Ecto neural progenitor cell (in vitro differentiated cells): ENCODE measurements around the gene PRODH2.
"Not testable (repeated sequence)": the region's sequence is repeated elsewhere in the genome, so short reads cannot be mapped to it uniquely, and the experiment has no call there.

Source experiments
- DNase-seq: peaks from one replicate; pipeline ENCODE4 v3.0.0-alpha.2; 2018; ENCODE audit warnings: low spot score

The PRODH2 gene

DNA sequence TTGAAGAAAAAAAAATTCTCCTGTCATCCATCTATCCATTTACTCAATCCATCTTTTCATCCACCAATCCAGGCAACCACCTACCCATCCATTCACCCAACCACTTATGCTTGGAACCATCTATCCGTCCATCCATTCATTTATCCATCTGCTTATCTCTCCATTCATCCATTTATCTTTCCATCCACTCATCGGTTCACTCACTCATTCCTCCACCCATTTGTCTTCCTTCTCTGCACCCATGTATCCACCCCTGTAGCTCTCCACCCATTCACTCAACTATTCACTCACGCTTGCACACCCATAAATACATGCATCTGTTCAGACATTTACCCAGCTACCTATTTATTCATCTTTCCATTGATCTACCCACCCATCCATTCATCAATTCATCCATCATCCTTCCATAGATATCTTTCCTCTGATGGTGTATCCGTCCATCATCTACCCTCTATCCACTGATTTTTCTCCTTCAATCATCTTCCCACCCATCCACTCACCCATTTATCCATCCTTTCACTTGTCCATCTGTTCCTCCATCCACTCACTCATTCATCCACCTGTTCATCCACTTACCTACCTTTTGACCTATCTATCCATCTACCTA is 30.1 kb upstream of the PRODH2 start:
- no peak for DNase-seq

GRCh38 chr19:35841961-35842595 is 29.4 kb upstream of the PRODH2 start:
- no peak for DNase-seq

- DNase-seq: not testable (repeated sequence)
These were observed 23.5 kb upstream of the PRODH2 start for GRCh38 chr19:35836096-35836495.

GRCh38 chr19:35833972-35834371 is 21.3 kb upstream of the PRODH2 start:
- no peak for DNase-seq

DNA sequence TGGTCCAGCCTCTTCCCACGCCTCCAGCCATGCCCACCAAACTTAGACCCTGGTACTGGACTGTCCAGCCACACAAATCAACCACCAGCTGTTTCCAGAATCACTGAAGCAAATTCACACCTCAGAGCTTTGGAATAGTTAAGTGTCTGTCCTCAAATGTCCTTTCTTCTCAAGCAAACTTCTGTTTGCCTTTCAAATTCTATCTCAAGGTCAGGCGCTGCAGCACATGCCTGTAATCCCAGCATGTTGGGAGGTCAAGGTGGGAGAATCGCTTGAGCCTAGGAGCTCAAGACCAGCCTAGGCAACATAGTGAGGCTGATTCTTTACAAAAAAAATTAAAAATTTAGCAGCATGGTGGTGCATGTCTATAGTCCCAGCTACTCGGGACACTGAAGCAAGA is 19.4 kb upstream of the PRODH2 start:
- no peak for DNase-seq

DNA sequence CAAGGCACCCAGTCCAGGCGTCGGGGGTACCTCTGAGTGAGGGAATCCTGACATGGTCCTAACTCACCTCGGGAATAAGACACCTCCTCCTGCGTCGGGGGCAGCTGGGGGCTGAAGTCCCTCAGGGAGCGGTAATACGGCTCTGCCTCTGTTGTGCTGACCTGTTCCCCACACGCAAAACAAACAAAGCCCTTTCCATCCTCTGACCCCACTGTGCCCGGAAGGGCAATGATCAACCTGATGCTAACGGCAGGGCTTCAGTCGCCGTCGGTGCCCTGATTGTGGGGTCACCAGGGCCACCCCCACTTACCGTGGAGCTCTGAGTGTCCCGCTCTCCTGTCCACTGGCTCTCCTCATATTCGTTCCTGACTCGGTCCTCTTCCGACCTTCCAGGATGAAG is 18.3 kb upstream of the PRODH2 start:
- no peak for DNase-seq

DNA sequence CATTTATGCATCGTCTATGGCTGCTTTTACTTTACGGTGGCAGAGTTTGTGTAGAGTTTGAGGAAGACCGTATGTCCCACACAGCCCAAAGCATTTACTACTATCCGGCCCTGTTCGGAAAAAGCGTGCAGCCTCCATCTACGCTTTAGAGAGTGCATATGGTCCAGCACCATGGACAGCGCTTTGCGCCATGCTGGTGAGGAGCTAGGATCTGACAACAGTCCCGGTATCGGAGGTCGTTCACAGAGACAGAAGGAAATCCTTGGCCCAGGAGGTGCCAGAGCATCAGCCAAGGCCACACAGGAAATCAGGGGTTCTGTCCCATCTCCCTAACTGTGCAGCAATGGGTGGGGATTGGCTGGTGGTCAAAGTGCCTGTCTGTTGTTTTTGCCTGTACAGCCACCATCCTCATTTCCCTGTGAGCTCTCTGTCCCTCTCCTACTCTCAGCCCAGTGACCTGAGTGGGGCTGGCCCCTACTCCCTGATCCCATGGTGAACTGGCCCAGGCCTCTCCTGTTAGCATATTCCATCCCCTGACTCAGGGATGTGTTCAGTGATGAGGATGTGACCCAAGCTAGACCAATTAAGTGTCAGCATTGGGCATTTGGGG is 16.2 kb upstream of the PRODH2 start:
- peak; percentile 87 for DNase-seq

GRCh38 chr19:35824150-35824549 is 11.5 kb upstream of the PRODH2 start:
- DNase-seq: no peak

GRCh38 chr19:35822579-35822978 is 9.9 kb upstream of the PRODH2 start:
- DNase-seq: no peak

- DNase-seq: no peak
These were observed 5.8 kb upstream of the PRODH2 start for GRCh38 chr19:35818445-35818844.

GRCh38 chr19:35816846-35817245 is 4.2 kb upstream of the PRODH2 start:
- DNase-seq: no peak

DNA sequence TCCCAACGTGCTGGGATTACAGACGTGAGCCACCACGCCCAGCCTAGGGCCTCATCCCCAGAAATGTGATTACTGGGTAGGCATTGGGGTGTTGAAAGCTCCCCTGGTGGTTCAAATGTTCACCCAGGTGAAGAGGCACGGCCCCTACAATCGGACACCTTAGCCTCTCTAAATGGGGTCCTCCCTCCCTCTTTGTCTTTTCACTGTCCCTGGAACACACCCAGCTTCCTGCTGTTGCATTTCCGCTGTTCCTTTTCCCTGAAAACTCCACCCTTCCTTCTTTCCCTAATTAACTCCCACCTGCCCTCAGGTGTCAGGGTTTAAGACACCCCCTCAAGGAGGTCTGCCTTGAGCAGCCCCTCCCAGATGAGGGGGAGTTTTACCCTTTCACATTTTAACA is 3.6 kb upstream of the PRODH2 start:
- DNase-seq: no peak

DNA sequence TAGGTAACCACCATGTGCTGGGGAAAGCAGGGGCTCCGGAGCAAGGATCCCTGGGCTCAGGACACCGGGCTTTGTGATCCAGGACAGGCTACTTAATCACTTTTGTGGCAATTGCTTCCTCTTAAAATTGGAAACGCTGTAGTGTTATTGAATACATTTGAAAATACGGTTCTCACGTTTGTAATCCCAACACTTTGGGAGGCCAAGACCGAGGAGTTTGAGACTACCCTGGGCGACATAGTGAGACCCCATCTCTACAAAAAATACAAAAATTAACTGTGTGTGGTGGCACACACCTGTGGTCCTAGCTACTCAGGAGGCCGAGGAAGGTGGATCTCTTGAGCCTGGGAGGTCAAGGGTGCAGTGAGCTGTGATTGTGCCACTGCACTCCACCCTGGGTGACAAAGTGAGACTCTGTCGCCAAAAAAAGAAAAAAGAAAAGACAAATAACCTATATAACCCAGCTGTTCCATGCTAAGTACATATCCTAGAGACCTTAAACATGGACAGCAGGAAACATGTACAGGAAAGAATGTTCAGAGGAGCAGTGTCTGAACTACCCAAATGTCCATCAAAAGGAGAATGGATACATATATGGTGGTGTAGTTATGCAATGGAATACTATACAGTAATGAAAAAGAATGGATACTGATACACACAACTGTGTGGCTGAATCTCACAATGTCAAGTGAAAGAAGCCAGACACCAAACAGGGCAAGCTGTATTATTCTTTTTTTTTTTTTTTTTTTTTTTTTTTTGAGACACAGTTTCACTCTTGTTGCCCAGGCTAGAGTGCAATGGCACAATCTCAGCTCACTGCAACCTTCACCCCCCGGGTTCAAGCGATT is 622 bp upstream of the PRODH2 start:
- DNase-seq: no peak

DNA sequence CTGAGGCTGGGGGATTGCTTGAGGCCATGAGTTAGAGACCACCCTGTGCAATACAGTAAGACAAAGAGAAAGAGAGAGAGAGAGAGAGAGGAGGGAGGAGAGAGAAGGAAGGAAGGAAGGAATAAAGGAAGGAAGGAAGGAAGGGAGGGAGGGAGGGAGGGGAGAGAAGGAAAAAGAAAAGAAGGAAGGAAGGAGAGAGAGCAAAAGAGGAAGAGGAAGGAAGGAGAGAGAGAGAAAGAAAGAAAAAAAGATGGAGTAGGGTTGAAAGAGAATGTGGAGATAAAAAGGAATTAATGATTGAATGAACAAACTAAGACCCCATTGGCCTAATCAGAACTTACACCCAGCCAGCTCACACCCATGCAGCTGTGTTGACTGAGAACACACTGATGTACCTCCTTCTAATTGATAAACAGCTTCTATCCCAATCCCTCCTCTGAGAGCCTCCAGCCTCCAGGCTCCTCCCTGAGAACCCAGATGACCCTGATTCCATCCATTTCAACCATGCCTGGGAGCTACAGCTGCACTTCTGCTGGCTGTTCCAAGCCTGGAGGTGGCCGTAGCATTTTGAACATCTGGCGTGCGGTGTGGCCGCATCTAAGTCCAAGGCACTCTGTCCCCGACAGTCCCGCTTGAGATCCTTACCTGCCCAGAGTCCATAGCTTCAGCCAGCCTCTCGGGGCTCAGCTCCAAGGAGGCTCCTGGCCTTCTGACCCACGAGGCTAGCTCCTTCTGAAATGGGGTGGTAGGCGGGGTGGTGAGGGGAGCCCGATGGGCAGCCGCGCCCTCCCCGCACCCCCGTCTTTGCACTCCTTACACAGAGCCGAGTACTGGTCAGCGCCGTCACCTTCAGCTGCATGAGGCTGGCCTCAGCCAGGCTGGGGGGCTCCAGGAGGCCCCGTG is 1.1 kb downstream of the PRODH2 start:
- DNase-seq: no peak

DNA sequence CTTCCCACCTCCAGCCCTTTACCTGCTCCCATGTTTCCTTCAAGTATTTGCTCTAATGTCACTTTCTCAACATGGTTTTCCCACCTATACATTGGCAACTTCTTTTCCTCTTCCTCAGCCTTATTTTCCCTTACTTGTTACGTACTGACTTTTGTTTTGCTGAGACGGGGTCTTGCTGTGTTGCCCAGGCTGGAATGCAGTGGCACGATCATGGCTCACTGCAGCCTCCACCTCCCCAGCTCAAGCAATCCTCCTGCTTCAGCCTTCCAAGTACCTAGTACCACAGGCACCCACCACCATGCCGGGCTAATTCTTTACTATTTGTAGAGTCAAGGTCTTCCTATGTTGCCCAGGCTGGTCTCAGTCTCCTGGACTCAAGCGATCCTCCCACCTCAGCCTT is 5.0 kb downstream of the PRODH2 start:
- DNase-seq: no peak

- no peak for DNase-seq
These were observed 6.0 kb downstream of the PRODH2 start for GRCh38 chr19:35806597-35806996.

- no peak for DNase-seq
These were observed 7.0 kb downstream of the PRODH2 start for GRCh38 chr19:35805526-35806102.

DNA sequence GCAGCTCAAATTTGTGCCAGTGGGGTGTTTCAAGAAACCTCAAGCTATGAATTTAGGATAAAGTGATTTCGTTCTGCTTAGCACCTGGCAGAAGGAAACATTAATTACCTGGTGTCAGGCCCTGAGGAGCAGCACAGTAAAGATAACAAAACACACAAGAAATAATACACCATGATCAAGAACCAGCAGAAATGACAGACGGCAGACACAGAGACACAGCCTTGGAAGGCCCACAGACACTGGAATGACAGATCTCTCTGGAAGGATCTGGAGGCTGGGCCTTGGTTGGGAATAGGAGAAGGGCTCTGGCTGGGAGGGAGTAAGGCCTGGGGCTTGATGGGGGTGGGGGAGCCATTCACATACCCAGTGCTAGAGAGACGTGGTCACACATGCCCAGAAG is 10.8 kb downstream of the PRODH2 start:
- no peak for DNase-seq

- DNase-seq: no peak
These were observed 15.0 kb downstream of the PRODH2 start for GRCh38 chr19:35797663-35798062.

- no peak for DNase-seq
These were observed 15.8 kb downstream of the PRODH2 start for GRCh38 chr19:35796645-35797542.
